DMS79 (cell line): Measurements from ENCODE around the gene TMEM200C.
A peak's percentile ranks its signal among the peaks of the same experiment; 100 is the strongest.

Experiments
- DNase-seq: peaks from one replicate; lab custom pipeline; 2025; lab: John Stamatoyannopoulos, UW

The TMEM200C gene

DNA sequence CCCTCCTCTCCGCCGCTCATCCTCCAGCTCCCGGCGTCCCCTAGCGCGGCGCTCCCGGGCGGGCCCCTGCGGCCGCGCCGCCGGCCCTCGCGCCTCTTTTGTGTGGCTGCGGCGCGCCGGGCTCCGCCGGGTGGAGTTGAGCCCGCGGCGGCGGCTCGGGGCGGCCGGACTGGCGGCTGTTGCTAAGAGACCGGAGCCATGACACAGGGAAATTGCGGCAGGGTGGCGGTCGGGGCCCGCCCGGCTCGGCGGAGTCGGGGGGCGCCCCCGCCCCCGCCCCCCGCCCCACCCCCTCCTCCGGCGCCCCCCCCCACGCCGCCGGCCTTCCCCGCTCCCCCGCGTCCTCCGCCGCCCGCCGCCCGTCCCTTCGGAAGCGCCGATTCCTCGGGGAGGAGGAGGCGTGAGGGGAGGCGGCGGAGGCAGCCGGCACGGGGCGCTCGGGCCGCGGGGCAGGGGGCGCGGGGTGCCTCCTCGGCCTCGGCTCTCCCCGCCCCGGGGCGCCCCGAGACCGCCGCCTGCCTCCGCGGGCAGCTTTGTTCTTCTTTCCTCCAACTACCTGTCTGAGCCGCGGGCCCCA lies at the start of gene TMEM200C:
TMEM200C (minus strand) TSS at position 224 of the 577 bp plus-strand sequence. CDS start 3,459 bp downstream, outside the sequence.
- DNase-seq: peak; percentile 50

DNA sequence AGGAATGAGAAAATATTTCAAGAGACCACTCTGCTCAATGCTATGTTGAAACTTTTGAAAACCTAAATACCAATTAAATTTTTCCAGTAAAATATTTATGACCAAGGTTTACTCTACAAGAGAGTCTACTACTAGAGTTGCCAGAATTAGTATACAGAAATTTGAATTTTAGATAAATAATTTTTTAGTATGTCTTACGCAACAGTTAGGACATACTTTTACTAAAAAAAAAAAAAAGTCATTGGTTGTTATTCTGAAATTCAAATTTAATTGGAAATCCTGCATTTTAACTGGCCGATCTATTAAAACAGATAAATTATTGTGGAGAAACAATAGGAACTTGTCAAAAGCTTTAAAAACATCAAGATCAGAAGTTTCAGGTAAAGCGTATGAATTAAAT lies 49.1 kb upstream of the TMEM200C start:
- no peak for DNase-seq

- peak; percentile 48 for DNase-seq
These were observed 48.2 kb upstream of the TMEM200C start for GRCh38 chr18:5943514-5943913.

- no peak for DNase-seq
These were observed 47.3 kb upstream of the TMEM200C start for GRCh38 chr18:5942591-5942990.

DNA sequence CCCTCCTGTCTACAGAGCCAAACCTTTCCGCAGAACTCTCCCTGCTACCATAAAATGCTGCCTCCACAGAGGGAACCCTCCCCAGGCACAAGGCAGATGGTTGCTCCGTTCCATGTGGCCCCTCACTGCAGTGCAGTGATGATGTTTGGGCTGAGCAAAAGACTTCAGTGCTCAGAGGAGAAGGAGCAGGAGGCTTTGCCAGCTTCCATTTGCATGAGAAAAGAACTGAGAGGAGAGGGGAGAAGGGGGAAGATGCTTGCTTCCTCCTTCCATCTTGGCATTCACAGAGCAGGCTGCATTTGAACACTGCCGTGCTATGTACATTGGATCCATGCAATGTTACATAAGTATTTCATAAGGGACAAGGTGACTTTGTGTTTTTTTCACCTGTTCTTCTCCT lies 46.6 kb upstream of the TMEM200C start:
- no peak for DNase-seq

DNA sequence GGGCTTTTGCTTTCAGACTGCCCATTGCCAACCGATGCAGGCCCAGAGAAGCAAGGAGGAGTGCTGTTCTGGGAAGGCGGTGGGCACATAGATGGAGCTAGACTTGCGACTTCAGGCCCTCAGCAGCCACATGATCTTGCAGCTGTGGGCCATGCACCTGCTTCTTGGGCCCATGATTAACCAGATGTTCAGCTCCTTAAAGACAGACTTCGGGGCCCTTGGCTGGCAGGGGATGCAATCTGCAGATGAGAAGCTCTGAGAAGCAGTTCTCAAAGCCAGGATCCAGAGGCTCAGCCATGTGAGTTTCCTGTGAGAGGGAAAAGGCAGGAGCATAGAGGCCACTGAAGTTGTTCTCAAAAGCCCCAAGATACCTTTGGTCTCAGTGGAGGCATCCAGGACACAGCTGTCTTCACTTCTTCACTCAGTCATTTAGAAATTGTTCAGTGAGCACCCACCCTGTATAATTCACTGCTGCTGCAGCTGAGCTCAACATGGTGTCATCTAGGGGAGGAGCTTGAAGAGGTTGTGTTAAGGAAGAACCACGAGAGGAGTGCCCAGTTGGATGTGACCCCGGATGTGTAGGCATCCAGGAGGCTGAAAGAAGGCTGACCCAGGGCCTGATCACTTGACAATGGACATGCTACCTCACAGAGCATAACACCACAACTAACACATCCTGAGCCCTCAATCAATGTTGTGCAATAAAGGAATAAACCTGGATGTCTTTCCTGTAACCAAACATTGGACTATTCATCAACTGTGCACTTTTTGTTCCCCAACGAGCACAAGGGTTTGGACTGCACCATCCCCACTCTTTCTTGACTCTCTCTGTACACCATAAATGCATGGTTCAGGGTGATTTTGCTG lies 44.7 kb upstream of the TMEM200C start:
- no peak for DNase-seq

- DNase-seq: no peak
These were observed 42.5 kb upstream of the TMEM200C start for GRCh38 chr18:5937795-5938194.

DNA sequence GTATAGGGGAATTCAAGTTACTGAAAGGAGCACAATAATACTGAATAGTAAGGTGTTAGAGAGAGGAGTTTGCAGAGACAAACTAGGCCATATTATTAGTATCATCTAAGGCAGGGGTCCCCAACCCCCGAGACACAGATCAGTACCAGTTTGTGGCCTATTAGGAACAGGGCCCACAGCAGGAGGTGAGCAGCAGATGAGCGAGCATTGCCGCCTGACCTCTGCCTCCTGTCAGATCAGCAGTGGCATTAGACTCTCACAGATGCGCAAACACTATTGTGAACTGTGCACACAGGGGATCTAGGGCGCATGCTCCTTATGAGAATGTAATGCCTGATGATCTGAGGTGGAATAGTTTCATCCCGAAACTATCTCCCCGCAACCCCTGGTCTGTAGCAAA lies 41.8 kb upstream of the TMEM200C start:
- no peak for DNase-seq

DNA sequence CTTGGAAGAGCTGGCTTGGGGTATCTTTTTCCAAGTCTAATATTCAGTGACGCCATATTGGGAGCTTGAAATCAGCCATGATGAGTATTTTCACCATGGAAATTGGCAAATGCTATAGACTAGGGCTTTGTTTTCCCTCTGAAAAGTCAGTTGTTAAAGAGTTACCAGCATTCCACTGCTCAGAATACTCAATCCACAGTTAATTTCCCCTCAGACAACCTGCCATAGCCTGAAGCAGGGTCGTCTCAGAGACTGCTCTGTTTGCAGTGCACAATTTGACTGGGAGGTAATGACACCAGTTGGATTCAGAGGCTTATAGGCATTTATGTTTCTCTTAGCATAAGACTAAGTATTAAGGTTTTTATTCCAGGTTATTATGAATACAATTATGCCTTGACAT lies 35.5 kb upstream of the TMEM200C start:
- DNase-seq: no peak

DNA sequence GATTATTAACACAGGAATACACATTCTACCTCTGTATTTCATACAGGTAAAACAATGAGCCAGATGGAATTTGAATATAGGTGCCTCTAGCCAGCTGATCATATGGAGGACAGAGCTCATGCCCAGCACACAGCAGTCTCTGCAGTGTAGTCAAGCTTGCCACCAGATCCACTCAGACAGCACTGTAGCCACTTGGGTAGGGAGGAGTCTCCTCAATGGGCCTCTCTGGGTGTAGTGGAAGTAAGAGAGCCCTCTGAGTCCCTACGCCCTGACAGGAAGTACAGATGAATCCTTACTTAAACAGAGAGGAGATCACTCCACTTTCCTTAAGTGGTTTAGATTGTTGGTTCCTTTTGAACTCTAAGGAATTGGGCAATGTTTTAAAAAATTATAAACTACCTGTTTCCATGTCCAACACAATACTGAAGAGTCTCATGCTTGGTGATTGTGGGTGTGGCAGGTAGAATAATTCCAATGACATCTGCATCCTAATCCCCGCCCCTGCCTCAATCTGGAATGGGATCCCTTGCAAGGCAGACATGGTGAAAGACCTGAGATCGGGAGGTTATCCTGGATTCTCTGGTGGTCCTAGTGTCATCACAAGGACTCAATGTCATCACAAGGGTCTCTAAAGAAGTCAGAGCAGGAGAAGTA lies 23.0 kb upstream of the TMEM200C start:
- no peak for DNase-seq

- DNase-seq: no peak
These were observed 19.6 kb upstream of the TMEM200C start for GRCh38 chr18:5914951-5915350.

DNA sequence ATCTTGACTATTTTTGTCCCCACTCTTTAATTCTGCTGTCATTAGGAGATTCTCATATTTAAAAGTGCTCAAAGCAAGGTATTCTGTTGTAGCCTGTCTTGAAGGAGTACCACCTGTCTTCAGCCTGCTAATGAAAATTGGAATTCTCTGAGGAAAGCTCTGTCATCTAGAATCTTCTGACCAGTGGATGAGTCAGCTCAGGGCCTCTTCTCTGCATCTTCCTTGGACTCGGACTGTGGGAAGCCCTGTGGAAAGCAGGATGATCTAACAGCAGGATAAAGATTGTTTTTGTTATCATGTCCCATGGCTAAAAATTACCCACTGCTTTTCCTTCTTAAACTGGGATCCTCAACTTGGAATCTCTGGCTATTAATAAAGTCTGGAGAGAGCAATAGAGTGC lies 18.7 kb upstream of the TMEM200C start:
- DNase-seq: no peak

- DNase-seq: no peak
These were observed 17.2 kb upstream of the TMEM200C start for GRCh38 chr18:5912566-5912965.

DNA sequence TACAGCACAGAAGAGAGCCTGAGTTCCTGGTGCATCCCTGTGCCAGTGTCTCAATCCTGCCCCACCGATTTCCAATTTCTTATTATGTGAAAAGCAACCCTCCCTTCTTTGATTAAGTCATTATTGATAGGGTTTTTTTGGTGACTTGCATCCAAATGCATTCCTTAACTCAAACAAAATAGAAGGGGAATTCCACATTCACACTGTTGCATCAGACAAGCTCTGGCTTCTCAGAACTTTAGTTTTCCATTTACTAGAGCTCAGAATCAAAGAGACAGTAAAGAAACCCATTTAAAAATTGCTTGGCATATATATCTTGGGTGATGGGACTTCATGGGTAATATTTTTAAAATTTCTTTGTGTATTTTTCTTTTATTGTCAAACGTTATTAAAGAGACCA lies 13.8 kb upstream of the TMEM200C start:
- no peak for DNase-seq

- no peak for DNase-seq
These were observed 8.1 kb upstream of the TMEM200C start for GRCh38 chr18:5903386-5903785.

GRCh38 chr18:5900262-5900661 lies 4.9 kb upstream of the TMEM200C start:
- no peak for DNase-seq

DNA sequence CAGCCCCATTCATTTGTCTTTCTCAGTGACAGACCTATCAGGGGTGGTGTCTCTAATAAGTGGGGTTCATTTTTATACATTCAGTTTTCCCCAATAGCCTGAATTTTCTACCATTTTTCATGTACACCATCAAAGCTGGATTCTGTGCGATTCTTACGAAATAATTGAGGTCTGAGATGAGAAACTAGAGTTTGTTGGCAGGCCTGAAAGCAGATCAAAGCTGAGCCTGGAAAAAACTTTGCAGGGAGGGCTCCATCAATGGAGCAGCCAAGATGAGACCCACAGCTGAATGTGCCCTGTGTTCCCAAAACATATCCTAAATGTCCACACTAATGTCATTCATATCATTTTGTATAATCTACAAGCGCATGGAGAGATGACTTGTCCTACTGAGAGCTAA lies 4.5 kb upstream of the TMEM200C start:
- DNase-seq: no peak

GRCh38 chr18:5895876-5896740 lies 786 bp upstream of the TMEM200C start:
- DNase-seq: peak; percentile 71

- DNase-seq: peak; percentile 49
These were observed 567 bp downstream of the TMEM200C start for GRCh38 chr18:5894611-5895298.

GRCh38 chr18:5893956-5894610 lies 1.2 kb downstream of the TMEM200C start:
- peak; percentile 41 for DNase-seq
